Measurements from ENCODE around the gene ANXA5. TPM values are rescaled to one million over a fixed set of nuclear protein-coding genes. Genes with fewer than 3 reads are reported as not detected.

ANXA5 gene
- total RNA-seq: 76.4 TPM

GRCh38 chr4:121696581-121697461, at the start of gene ANXA5:
ANXA5 (minus strand) TSS chr4:121696980; CDS start chr4:121696589, 391 bp downstream.

Other genes starting within 250 kb of the ANXA5 start
- 8.5 TPM for gene SMIM43, start 68.2 kb upstream of the ANXA5 start, total RNA-seq
- gene EXOSC9, start 104.3 kb upstream of the ANXA5 start, total RNA-seq: 28.4 TPM
- 13.4 TPM for gene CCNA2, start 126.9 kb upstream of the ANXA5 start, total RNA-seq
- 50.3 TPM for gene BBS7, start 173.5 kb upstream of the ANXA5 start, total RNA-seq